Measurements from ENCODE around the gene CRTAP. TPM values are rescaled to one million over a fixed set of nuclear protein-coding genes. Genes with fewer than 3 reads are reported as not detected.
"Not testable (repeated sequence)": the region's sequence is repeated elsewhere in the genome, so short reads cannot be mapped to it uniquely, and the experiment has no call there.

CRTAP gene
- total RNA-seq, 1 experiment from 2014 or later = 174 TPM

- CTCF ChIA-PET = interaction anchor here (0.6 to 0.7 kb wide), 3 partner anchors 26 to 632 kb away, joined by 3 to 4 read pairs (median 3); no protein-coding TSS in a partner anchor
- no peaks in the 10 kb centered on the region for H3K4me1 ChIP-seq (ENCODE audit: insufficient read depth, low read length)
- H3K9ac ChIP-seq (ENCODE audit: low read length) = no peak overlapping the region
- H2AFZ ChIP-seq (ENCODE audit: low read length) = no peak overlapping the region
- no peak overlapping the region for H3K4me3 ChIP-seq (ENCODE audit: low read length)
- POLR2A ChIA-PET (ENCODE audit: unreplicated experiment) = no interaction called here
- intact Hi-C loops (cut with micrococcal nuclease) = no loop called here
- H3K27ac ChIP-seq (ENCODE audit: low read length) = no peak overlapping the region
- H3K36me3 ChIP-seq (ENCODE audit: low read depth, low read length) = no peaks in the 10 kb centered on the region
- no peaks in the 10 kb centered on the region for H4K20me1 ChIP-seq (ENCODE audit: low read length)
- H3K9me3 ChIP-seq (ENCODE audit: low read length) = no peaks in the 10 kb centered on the region
- no TSS peak for BruUV-seq (replicated peaks)
- no peak overlapping the region for H3K4me2 ChIP-seq (ENCODE audit: low read length)
- no peaks in the 10 kb centered on the region for H3K27me3 ChIP-seq (ENCODE audit: low read length)
- H3K79me2 ChIP-seq (ENCODE audit: low read length) = no peaks in the 10 kb centered on the region
- ATAC-seq = no peak
- no peaks in the 10 kb centered on the region for H3K9me2 ChIP-seq (replicated peaks; ENCODE audit: low read length)
- no peak for DNase-seq
- TF ChIP-seq EZH2phosphoT487 (IDR thresholded peaks at IDR 0.05; ENCODE audit: borderline replicate concordance, low read length) = no peak
- no peak for TF ChIP-seq CTCF (conservative IDR thresholded peaks at IDR 0.05; ENCODE audit: low read depth, low read length)
- TF ChIP-seq EZH2 (IDR thresholded peaks at IDR 0.05; ENCODE audit: low read length, unreplicated experiment) = no peak
- H3F3A ChIP-seq (ENCODE audit: low read length, unreplicated experiment) = no peaks in the 10 kb centered on the region
Measured at GRCh38 chr3:33105341-33105948, 8.4 kb upstream of the CRTAP start.

GRCh38 chr3:33106854-33107253 lies 7.0 kb upstream of the CRTAP start:
- BruUV-seq (replicated peaks) = not testable (repeated sequence)

GRCh38 chr3:33111581-33111980 lies 2.2 kb upstream of the CRTAP start:
- Histone ChIP-seq H3K79me2 (ENCODE audit: low read length) (peaks cover 22% of the 10 kb centered on the region), H3K27me3 (ENCODE audit: low read length) (no peaks in the 10 kb centered on the region), H3K9ac (ENCODE audit: low read length) (no peak overlapping the region), H3K4me1 (ENCODE audit: insufficient read depth, low read length) (peaks cover 24% of the 10 kb centered on the region), H3K9me2 (replicated peaks; ENCODE audit: low read length) (no peaks in the 10 kb centered on the region), H3K4me2 (ENCODE audit: low read length) (no peak overlapping the region), H4K20me1 (ENCODE audit: low read length) (no peaks in the 10 kb centered on the region), H3F3A (ENCODE audit: low read length, unreplicated experiment) (no peaks in the 10 kb centered on the region), H3K36me3 (ENCODE audit: low read depth, low read length) (no peaks in the 10 kb centered on the region), H2AFZ (ENCODE audit: low read length) (no peak overlapping the region), H3K4me3 (ENCODE audit: low read length) (no peak overlapping the region), H3K27ac (ENCODE audit: low read length) (no peak overlapping the region), H3K9me3 (ENCODE audit: low read length) (no peaks in the 10 kb centered on the region)
- DNase-seq (no peak), ATAC-seq (no peak)
- CTCF ChIA-PET = no interaction called here
- TF ChIP-seq EZH2 (IDR thresholded peaks at IDR 0.05; ENCODE audit: low read length, unreplicated experiment) = no peak
- no peak for TF ChIP-seq EZH2phosphoT487 (IDR thresholded peaks at IDR 0.05; ENCODE audit: borderline replicate concordance, low read length)
- TF ChIP-seq CTCF (conservative IDR thresholded peaks at IDR 0.05; ENCODE audit: low read depth, low read length) = no peak
- no TSS peak for BruUV-seq (replicated peaks)
- POLR2A ChIA-PET (ENCODE audit: unreplicated experiment) = no interaction called here
- intact Hi-C loops (cut with micrococcal nuclease) = loop anchor here (10.0 kb wide), 1 partner anchor 683 kb away; the partner anchor contains the start of gene PDCD6IP

More at GRCh38 chr3:33106854-33107253, 7.0 kb upstream of the CRTAP start:
- POLR2A ChIA-PET (ENCODE audit: unreplicated experiment); CTCF ChIA-PET; H3K79me2 ChIP-seq (ENCODE audit: low read length); H3K27ac ChIP-seq (ENCODE audit: low read length); intact Hi-C loops (cut with micrococcal nuclease); H3K9ac ChIP-seq (ENCODE audit: low read length); H3F3A ChIP-seq (ENCODE audit: low read length, unreplicated experiment); H3K27me3 ChIP-seq (ENCODE audit: low read length); H3K9me2 ChIP-seq (replicated peaks; ENCODE audit: low read length); H3K4me1 ChIP-seq (ENCODE audit: insufficient read depth, low read length); ATAC-seq; H2AFZ ChIP-seq (ENCODE audit: low read length); H4K20me1 ChIP-seq (ENCODE audit: low read length); H3K4me3 ChIP-seq (ENCODE audit: low read length); H3K36me3 ChIP-seq (ENCODE audit: low read depth, low read length); H3K9me3 ChIP-seq (ENCODE audit: low read length); H3K4me2 ChIP-seq (ENCODE audit: low read length); DNase-seq: not testable (repeated sequence)
